Smooth muscle cell (in vitro differentiated cells): ENCODE data around the gene RNF121. TPM values are rescaled to one million over a fixed set of nuclear protein-coding genes. Genes with fewer than 3 reads are reported as not detected.

ENCODE experiments used
- DNase-seq: peaks from one replicate; lab custom pipeline; 2025; ENCODE audit not compliant: unreplicated experiment; lab: John Stamatoyannopoulos, UW
- H2AFZ ChIP-seq: fragments of 200-600 bp; sonication (generic); 2 replicates; pipeline ENCODE4 v1.6.0; 2016; ENCODE audit warnings: antibody characterized with exemption, low read depth, mild to moderate bottlenecking
- H3F3A ChIP-seq: fragments of 200-600 bp; sonication (generic); 2 replicates; pipeline ENCODE4 v1.6.0; 2017; ENCODE audit warnings: antibody characterized with exemption, low read depth
- H3K27ac ChIP-seq: fragments of 200-600 bp; sonication (generic); 2 replicates; pipeline ENCODE4 v1.5.1; 2016; ENCODE audit warnings: low read depth, mild to moderate bottlenecking
- H3K27me3 ChIP-seq: fragments of 200-600 bp; sonication (generic); 2 replicates; pipeline ENCODE4 v1.6.1; 2016; ENCODE audit warnings: low read depth, mild to moderate bottlenecking
- H3K36me3 ChIP-seq: fragments of 200-600 bp; sonication (generic); 2 replicates; pipeline ENCODE4 v1.5.1; 2016; ENCODE audit warnings: low read depth
- H3K4me1 ChIP-seq: fragments of 200-600 bp; sonication (generic); 2 replicates; pipeline ENCODE4 v1.5.1; 2016; ENCODE audit warnings: low read depth
- H3K4me2 ChIP-seq: fragments of 200-600 bp; sonication (generic); 2 replicates; pipeline ENCODE4 v1.6.0; 2016; ENCODE audit warnings: mild to moderate bottlenecking
- H3K4me3 ChIP-seq: fragments of 200-600 bp; sonication (generic); 2 replicates; pipeline ENCODE4 v1.5.1; 2016; ENCODE audit warnings: mild to moderate bottlenecking
- H3K79me2 ChIP-seq: fragments of 200-600 bp; sonication (generic); 2 replicates; pipeline ENCODE4 v1.6.0; 2016; ENCODE audit warnings: low read depth, mild to moderate bottlenecking
- H3K9ac ChIP-seq: fragments of 200-600 bp; sonication (generic); 2 replicates; pipeline ENCODE4 v1.6.0; 2016; ENCODE audit warnings: low read depth
- H3K9me3 ChIP-seq: fragments of 200-600 bp; sonication (generic); replicated peaks from 2 replicates; pipeline ENCODE4 v1.5.1; 2016; ENCODE audit warnings: low read depth
- H4K20me1 ChIP-seq: fragments of 200-600 bp; sonication (generic); 2 replicates; pipeline ENCODE4 v1.6.0; 2016; ENCODE audit warnings: low read depth
- CTCF ChIP-seq: fragments of 200-600 bp; sonication (generic); IDR thresholded peaks from 2 replicates; pipeline ENCODE4 v1.5.1; 2017; ENCODE audit warnings: borderline replicate concordance, mild to moderate bottlenecking, antibody characterized with exemption; ENCODE audit not compliant: insufficient read depth, poor library complexity, severe bottlenecking
- WGBS: methylation state at CpG from one replicate; pipeline ENCODE4 v1.1.7; 2016; ENCODE audit warnings: low lambda C conversion rate; 5-methylcytosine and 5-hydroxymethylcytosine counted together
- polyA plus RNA-seq: library from polyadenylated mRNA; unstranded; fragments of >200 nt; fragmentation: Nextera tagmentation; extraction: Ambion mirVana; gene quantifications from 2 replicates; pipeline ENCODE4 v1.2.1, GENCODE V29; 2016
- total RNA-seq: library from RNA; depleted of rRNA; stranded (reverse); fragments of >200 nt; gene quantifications from 2 replicates; pipeline ENCODE4 v1.2.3, GENCODE V29; 2014

Gene RNF121
- total and polyA plus RNA-seq, 2 experiments from 2014 or later, result 34.4 to 49.5 TPM

- Histone ChIP-seq H3K27ac (no peak overlapping the region), H3K27me3 (no peaks in the 10 kb centered on the region), H3K9me3 (no peaks in the 10 kb centered on the region), H3K4me2 (no peak overlapping the region), H3K36me3 (no peaks in the 10 kb centered on the region), H4K20me1 (peaks cover 91% of the 10 kb centered on the region), H2AFZ (no peak overlapping the region), H3F3A (peaks cover 13% of the 10 kb centered on the region), H3K4me1 (peaks cover 8% of the 10 kb centered on the region), H3K4me3 (no peak overlapping the region), H3K9ac (no peak overlapping the region), H3K79me2 (peaks cover 97% of the 10 kb centered on the region)
- WGBS, result over 99% methylated on average over 4 of the region's 4 CpGs
- DNase-seq, result no peak
- TF ChIP-seq CTCF, result no peak
These were observed 6.6 kb downstream of the RNF121 start for GRCh38 chr11:71935338-71935925.

DNA sequence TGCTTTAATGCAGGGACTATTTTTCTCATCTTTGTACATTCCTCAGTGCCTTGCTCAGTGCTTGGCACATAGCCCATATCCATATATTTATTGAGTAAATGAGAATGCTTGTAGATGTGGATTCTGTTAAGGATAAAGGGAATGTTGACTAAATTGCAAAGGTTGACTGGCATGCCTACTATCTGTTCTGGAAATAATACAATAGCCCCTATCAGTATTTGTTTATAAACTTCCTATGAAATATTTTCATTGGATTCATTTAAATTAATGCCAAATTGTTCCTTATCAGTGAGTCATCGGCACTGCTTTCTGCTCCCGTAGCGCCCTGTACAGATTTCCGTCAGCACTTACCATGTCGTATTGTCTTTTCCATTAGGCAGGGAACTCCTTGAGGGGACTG is 8.0 kb downstream of the RNF121 start:
- Histone ChIP-seq H3K4me2 (no peak overlapping the region), H3K36me3 (no peaks in the 10 kb centered on the region), H3F3A (peaks cover 13% of the 10 kb centered on the region), H2AFZ (no peak overlapping the region), H4K20me1 (peaks cover 86% of the 10 kb centered on the region), H3K27ac (no peak overlapping the region), H3K4me3 (no peak overlapping the region), H3K4me1 (peaks cover 21% of the 10 kb centered on the region), H3K9ac (no peak overlapping the region), H3K27me3 (no peaks in the 10 kb centered on the region), H3K79me2 (peaks cover 88% of the 10 kb centered on the region), H3K9me3 (no peaks in the 10 kb centered on the region)
- DNase-seq, result no peak
- TF ChIP-seq CTCF, result no peak
- WGBS, result 65% methylated on average over 5 of the region's 5 CpGs

GRCh38 chr11:71937826-71938225 is 9.0 kb downstream of the RNF121 start:
- no peak for DNase-seq
- Histone ChIP-seq H3K9ac (no peak overlapping the region), H3K36me3 (no peaks in the 10 kb centered on the region), H3K27me3 (no peaks in the 10 kb centered on the region), H3K4me1 (peaks cover 27% of the 10 kb centered on the region), H3K27ac (no peak overlapping the region), H3F3A (peaks cover 17% of the 10 kb centered on the region), H3K4me3 (no peak overlapping the region), H3K4me2 (no peak overlapping the region), H3K9me3 (no peaks in the 10 kb centered on the region), H4K20me1 (peaks cover 82% of the 10 kb centered on the region), H2AFZ (no peak overlapping the region), H3K79me2 (peaks cover 88% of the 10 kb centered on the region)
- TF ChIP-seq CTCF, result no peak
- 100% methylated on average over 1 of the region's 1 CpG for WGBS
